Mesothelial cell of epicardium (in vitro differentiated cells): ENCODE measurements around the gene HSPBAP1. TPM values are rescaled to one million over a fixed set of nuclear protein-coding genes. Genes with fewer than 3 reads are reported as not detected.

Experiments used
- DNase-seq, 2 experiments: peaks; one replicate each; pipeline ENCODE4 v3.0.0; 2021; ENCODE audit warnings: low spot score in 2 of 2; ENCODE audit not compliant: unreplicated experiment in 2 of 2
- H3K27ac Mint-ChIP-seq: 2 replicates; pipeline ENCODE4 v1.8.0; 2021; ENCODE audit warnings: mixed read lengths
- H3K27me3 Mint-ChIP-seq: 2 replicates; pipeline ENCODE4 v1.8.0; 2021; ENCODE audit warnings: low read depth, mixed read lengths
- H3K36me3 Mint-ChIP-seq: 2 replicates; pipeline ENCODE4 v1.8.0; 2021; ENCODE audit warnings: mixed read lengths
- H3K4me1 Mint-ChIP-seq: 2 replicates; pipeline ENCODE4 v1.8.0; 2021; ENCODE audit warnings: mixed read lengths
- H3K4me3 Mint-ChIP-seq: 2 replicates; pipeline ENCODE4 v1.8.0; 2021; ENCODE audit warnings: mild to moderate bottlenecking, moderate library complexity, mixed read lengths
- H3K9me3 Mint-ChIP-seq: 2 replicates; pipeline ENCODE4 v1.8.0; 2021; ENCODE audit warnings: mixed read lengths
- CTCF ChIP-seq: fragments of 200-600 bp; sonication (generic); IDR thresholded peaks from one replicate; pipeline ENCODE4 v1.5.0; 2021; ENCODE audit warnings: antibody characterized with exemption; ENCODE audit not compliant: unreplicated experiment
- total RNA-seq: library from RNA; stranded (reverse); gene quantifications from 3 replicates; pipeline ENCODE4 v1.2.1, GENCODE V29; 2021

The HSPBAP1 gene
- total RNA-seq, 1 donor from 2014 or later, result 11.3 TPM

- Mint-ChIP-seq H3K36me3 (peaks cover 2% of the 10 kb centered on the region), H3K4me3 (no peak overlapping the region), H3K4me1 (peaks cover 11% of the 10 kb centered on the region), H3K27ac (no peak overlapping the region), H3K27me3 (no peaks in the 10 kb centered on the region), H3K9me3 (no peaks in the 10 kb centered on the region)
- TF ChIP-seq CTCF, result no peak
- DNase-seq, result no peak
Measured at GRCh38 chr3:122800706-122801237, 7.1 kb upstream of the HSPBAP1 start.

DNA sequence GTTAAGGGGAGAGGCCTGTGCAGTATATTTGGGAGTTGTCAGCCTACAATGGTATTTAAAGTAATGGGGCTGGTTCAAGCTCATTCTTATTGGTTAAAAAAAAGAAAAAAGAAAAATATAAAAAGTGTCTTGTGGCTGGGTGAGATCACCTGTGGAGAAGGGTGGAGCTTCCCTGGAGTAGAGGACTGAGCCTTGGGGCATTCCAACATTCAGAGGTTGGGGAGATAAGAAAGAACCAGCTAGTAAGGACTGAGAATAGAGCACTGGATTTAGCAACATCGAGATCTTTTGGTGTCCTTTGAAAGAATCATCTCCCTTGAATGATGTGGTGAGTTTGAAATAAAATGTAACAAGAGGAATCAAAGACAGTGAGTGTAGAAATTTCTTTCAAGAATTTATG is 6.4 kb upstream of the HSPBAP1 start:
- Mint-ChIP-seq H3K4me1 (peaks cover 14% of the 10 kb centered on the region), H3K27me3 (no peaks in the 10 kb centered on the region), H3K36me3 (peaks cover 2% of the 10 kb centered on the region), H3K4me3 (no peak overlapping the region), H3K27ac (no peak overlapping the region), H3K9me3 (no peaks in the 10 kb centered on the region)
- TF ChIP-seq CTCF, result no peak
- DNase-seq, result no peak

- no peak for DNase-seq
Measured at GRCh38 chr3:122799322-122799721, 5.7 kb upstream of the HSPBAP1 start.

GRCh38 chr3:122797291-122797690 is 3.7 kb upstream of the HSPBAP1 start:
- H3K27ac Mint-ChIP-seq, result no peak overlapping the region

More at GRCh38 chr3:122799322-122799721, 5.7 kb upstream of the HSPBAP1 start:
- Mint-ChIP-seq H3K36me3 (peaks cover 2% of the 10 kb centered on the region), H3K4me3 (no peak overlapping the region), H3K27ac (no peak overlapping the region), H3K4me1 (peaks cover 17% of the 10 kb centered on the region), H3K9me3 (no peaks in the 10 kb centered on the region), H3K27me3 (no peaks in the 10 kb centered on the region)
- TF ChIP-seq CTCF, result no peak

DNA sequence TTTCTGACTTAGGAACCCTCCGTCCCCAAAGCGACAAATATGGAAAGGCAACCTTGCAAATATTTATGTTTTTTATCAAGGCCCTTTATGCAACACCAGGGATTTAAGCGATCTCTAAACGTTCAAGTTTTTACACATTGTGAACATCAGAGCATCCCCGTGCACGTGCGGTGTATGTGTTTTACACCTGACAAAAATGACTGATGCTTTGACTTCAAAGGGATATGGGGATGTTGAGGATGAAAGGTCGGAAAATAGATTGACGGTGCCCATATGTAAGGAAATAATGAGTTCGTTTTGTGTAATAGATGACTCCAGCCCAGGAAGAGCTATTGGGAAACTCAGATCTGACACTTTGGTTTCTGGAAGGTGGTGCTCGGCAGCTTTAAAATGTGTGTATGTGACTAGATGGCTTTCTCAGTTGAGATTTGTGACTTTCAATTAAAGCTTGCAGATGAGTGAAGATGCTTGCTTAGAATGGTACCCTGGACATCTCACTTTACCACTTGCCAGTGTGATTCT is 2.1 kb upstream of the HSPBAP1 start:
- no peak for TF ChIP-seq CTCF
- Mint-ChIP-seq H3K27me3 (no peaks in the 10 kb centered on the region), H3K4me1 (peaks cover 28% of the 10 kb centered on the region), H3K9me3 (no peaks in the 10 kb centered on the region), H3K36me3 (no peaks in the 10 kb centered on the region), H3K27ac (peak overlapping the region; percentile 81), H3K4me3 (peak overlapping the region; percentile 79)
- no peak for DNase-seq

More at GRCh38 chr3:122797291-122797690, 3.7 kb upstream of the HSPBAP1 start:
- DNase-seq, result no peak
- Mint-ChIP-seq H3K27me3 (no peaks in the 10 kb centered on the region), H3K4me3 (no peak overlapping the region), H3K4me1 (peaks cover 28% of the 10 kb centered on the region), H3K36me3 (no peaks in the 10 kb centered on the region), H3K9me3 (no peaks in the 10 kb centered on the region)
- TF ChIP-seq CTCF, result no peak
